ENCODE measurements around the gene GFOD2.

The GFOD2 gene

GRCh38 chr16:67731071-67731752, 12.1 kb upstream of the GFOD2 start:
- DNase-seq = no peak

- no peak for DNase-seq
Observed at GRCh38 chr16:67730326-67730725, 11.2 kb upstream of the GFOD2 start.

GRCh38 chr16:67729636-67730248, 10.6 kb upstream of the GFOD2 start:
- no peak for DNase-seq

- no peak for DNase-seq
Observed at GRCh38 chr16:67727521-67728485, 8.7 kb upstream of the GFOD2 start.

- DNase-seq = no peak
Observed at GRCh38 chr16:67726106-67727034, 7.3 kb upstream of the GFOD2 start.

- DNase-seq = no peak
Observed at GRCh38 chr16:67723911-67724305, 4.8 kb upstream of the GFOD2 start.

GRCh38 chr16:67723151-67723910, 4.2 kb upstream of the GFOD2 start:
- DNase-seq = no peak

GRCh38 chr16:67720236-67720635, 1.1 kb upstream of the GFOD2 start:
- DNase-seq = no peak

- no peak for DNase-seq
Observed at GRCh38 chr16:67719778-67720144, 645 bp upstream of the GFOD2 start.

- no peak for DNase-seq
Observed at GRCh38 chr16:67718668-67719047, 458 bp downstream of the GFOD2 start.

- DNase-seq = no peak
Observed at GRCh38 chr16:67716097-67716496, 3.0 kb downstream of the GFOD2 start.

- no peak for DNase-seq
Observed at GRCh38 chr16:67714522-67714921, 4.6 kb downstream of the GFOD2 start.

GRCh38 chr16:67713647-67714273, 5.4 kb downstream of the GFOD2 start:
- no peak for DNase-seq

GRCh38 chr16:67710607-67711006, 8.5 kb downstream of the GFOD2 start:
- DNase-seq = no peak

GRCh38 chr16:67709050-67709449, 10.1 kb downstream of the GFOD2 start:
- no peak for DNase-seq

- DNase-seq = no peak
Observed at GRCh38 chr16:67708368-67708771, 10.7 kb downstream of the GFOD2 start.

- DNase-seq = no peak
Observed at GRCh38 chr16:67707790-67708189, 11.3 kb downstream of the GFOD2 start.

- DNase-seq = no peak
Observed at GRCh38 chr16:67707210-67707609, 11.9 kb downstream of the GFOD2 start.

- DNase-seq = no peak
Observed at GRCh38 chr16:67704110-67704509, 15.0 kb downstream of the GFOD2 start.

GRCh38 chr16:67703626-67704025, 15.5 kb downstream of the GFOD2 start:
- no peak for DNase-seq

GRCh38 chr16:67702130-67702529, 17.0 kb downstream of the GFOD2 start:
- DNase-seq = no peak

All from NCI-H1694 treated with DMSO at 0.1 percent for 48 hours (cell line).